ENCODE results near the gene PPT2. TPM values are rescaled to one million over a fixed set of nuclear protein-coding genes. Genes with fewer than 3 reads are reported as not detected.

Gene PPT2
- total and polyA plus RNA-seq, 2 of the 13 experiments (the other 11 are each of a cell fraction or from before 2014, with no cell fraction given), result 39.2 to 61.8 TPM

GRCh38 chr6:32177788-32178546, 24.0 kb downstream of the PPT2 start, which contains the start of gene RNF5 (continued):
- TF ChIP-seq, protein P1, sequence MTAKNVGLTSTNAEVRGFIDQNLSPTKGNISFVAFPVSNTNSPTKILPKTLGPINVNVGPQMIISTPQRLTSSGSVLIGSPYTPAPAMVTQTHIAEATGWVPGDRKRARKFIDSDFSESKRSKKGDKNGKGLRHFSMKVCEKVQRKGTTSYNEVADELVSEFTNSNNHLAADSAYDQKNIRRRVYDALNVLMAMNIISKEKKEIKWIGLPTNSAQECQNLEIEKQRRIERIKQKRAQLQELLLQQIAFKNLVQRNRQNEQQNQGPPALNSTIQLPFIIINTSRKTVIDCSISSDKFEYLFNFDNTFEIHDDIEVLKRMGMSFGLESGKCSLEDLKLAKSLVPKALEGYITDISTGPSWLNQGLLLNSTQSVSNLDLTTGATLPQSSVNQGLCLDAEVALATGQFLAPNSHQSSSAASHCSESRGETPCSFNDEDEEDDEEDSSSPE (CRISPR knock-in tag; IDR thresholded peaks at IDR 0.05), result no peak; the same call in none of the 2 replicates
- no peak for TF ChIP-seq ZBTB43 (CRISPR knock-in tag; conservative IDR thresholded peaks at IDR 0.05)
- peak; percentile 24 for TF ChIP-seq BHLHE40 (IDR thresholded peaks at IDR 0.05; ENCODE audit: low read length)
- no peak for TF ChIP-seq ZC3H13 (CRISPR knock-in tag; IDR thresholded peaks at IDR 0.05)
- no peak for TF ChIP-seq SCMH1 (CRISPR knock-in tag; IDR thresholded peaks at IDR 0.05; ENCODE audit: borderline replicate concordance)
- no peak for TF ChIP-seq DNMT1 (CRISPR knock-in tag; IDR thresholded peaks at IDR 0.05)
- TF ChIP-seq HMG20A (CRISPR knock-in tag; IDR thresholded peaks at IDR 0.05; ENCODE audit: borderline replicate concordance), result 0 out of 2 replicates have a peak, but pooled peaks have one; percentile 21
- 0 out of 2 replicates have a peak, but pooled peaks have one; percentile 20 for TF ChIP-seq KDM4B (CRISPR knock-in tag; IDR thresholded peaks at IDR 0.05)
- no peak for TF ChIP-seq REL (CRISPR knock-in tag; conservative IDR thresholded peaks at IDR 0.05)
- TF ChIP-seq HOXA3 (CRISPR knock-in tag; IDR thresholded peaks at IDR 0.05), result peak; percentile 50
- TF ChIP-seq YEATS2 (CRISPR knock-in tag; IDR thresholded peaks at IDR 0.05; ENCODE audit: borderline replicate concordance), result peak; percentile 77; the same call in 1 of the 2 replicates
